Stomach (tissue), 9 donors: ENCODE data around the gene KRTAP13-1. TPM values are rescaled to one million over a fixed set of nuclear protein-coding genes. Genes with fewer than 3 reads are reported as not detected.

Source experiments
- DNase-seq, 2 donors: peaks; one replicate each; pipeline versions ENCODE4 v3.0.0 to v3.0.0-alpha.2; 2013 to 2019
- H3K27ac ChIP-seq, 5 donors: fragments of 200-600 bp in 4 of 5; sonication (generic) in 4 of 5; one replicate each; pipeline ENCODE4 v1.5.1; 2013 to 2019; ENCODE audit warnings: mild to moderate bottlenecking in 1 of 5, moderate library complexity in 1 of 5
- H3K27me3 ChIP-seq, 3 donors: fragments of 200-600 bp; sonication (generic); one replicate each; pipeline ENCODE4 v1.5.1; 2017 to 2019; ENCODE audit warnings: mixed run types in 1 of 3
- H3K36me3 ChIP-seq, 4 donors: fragments of 200-600 bp; sonication (generic); 1 replicate in 3 of 4; 2 replicates in 1 of 4; pipeline ENCODE4 v1.5.1; 2016 to 2019
- H3K4me1 ChIP-seq, 4 donors: fragments of 200-600 bp; sonication (generic); one replicate each; pipeline ENCODE4 v1.5.1; 2016 to 2019
- H3K4me3 ChIP-seq, 4 donors: fragments of 200-600 bp; sonication (generic) in 3 of 4; one replicate each; pipeline ENCODE4 v1.5.1; 2016 to 2019; ENCODE audit warnings: mild to moderate bottlenecking in 1 of 4
- H3K9me3 ChIP-seq, 4 donors: fragments of 200-600 bp; sonication (generic); one replicate each; pipeline ENCODE4 v1.5.1; 2016 to 2019
- CTCF ChIP-seq, 7 experiments: fragments of 450-650 bp in 4 of 7; fragments of 200-600 bp in 3 of 7; sonication (generic) in 3 of 7; IDR thresholded peaks; one replicate each; pipeline ENCODE4 v1.5.1; 2016 to 2019; ENCODE audit warnings: antibody characterized with exemption in 7 of 7, control low read depth in 2 of 7, mild to moderate bottlenecking in 1 of 7
- EP300 ChIP-seq: sonication (generic); formaldehyde crosslinking; IDR thresholded peaks from one replicate; pipeline ENCODE4 v1.6.1; 2017; ENCODE audit warnings: antibody characterized with exemption
- POLR2A ChIP-seq, 4 donors: fragments of 450-650 bp; IDR thresholded peaks; one replicate each; pipeline ENCODE4 v1.6.1; 2016; ENCODE audit warnings: antibody characterized with exemption in 4 of 4, control low read depth in 2 of 4, mild to moderate bottlenecking in 1 of 4, moderate library complexity in 1 of 4
- POLR2AphosphoS5 ChIP-seq, 3 donors: sonication (generic); formaldehyde crosslinking; IDR thresholded peaks; one replicate each; pipeline ENCODE4 v1.6.1; 2016; ENCODE audit warnings: antibody characterized with exemption in 3 of 3
- WGBS, 5 donors: extraction: QIAGEN DNeasy Blood & Tissue Kit in 3 of 5; methylation state at CpG; one replicate each; pipeline versions ENCODE4 v1.1.5 to v1.1.7; 2013 to 2018; 5-methylcytosine and 5-hydroxymethylcytosine counted together
- intact Hi-C: fragments of 100-400 bp; cut with DNase I; formaldehyde crosslinking; loops from one replicate; pipeline ENCODE4 v1.15.1; 2023; ENCODE audit warnings: low total_unique reads
- polyA plus RNA-seq, 3 donors: library from polyadenylated mRNA; stranded (reverse); fragments of 200-250 nt; gene quantifications; one replicate each; pipeline ENCODE4 v1.2.3, GENCODE V29; 2013
- small RNA-seq, 4 donors: library from RNA; depleted of rRNA; stranded (forward); fragments of <200 nt; gene quantifications; one replicate each; pipeline ENCODE3, GENCODE V24; 2016
- total RNA-seq, 5 donors: library from RNA; depleted of rRNA; stranded (reverse); fragments of >200 nt; gene quantifications; one replicate each; pipeline versions ENCODE4 v1.1.0 to v1.2.3, GENCODE V29; 2014 to 2016
- donor health status: healthy with polysubstance abuse.
- donor health status: Bipolar disorder and iron deficiency.
- donor health status: healthy.

Gene KRTAP13-1
- total and polyA plus RNA-seq, 8 donors, result not detected

GRCh38 chr21:30439975-30440374 lies 44.1 kb downstream of the KRTAP13-1 start, which contains the start of gene KRTAP15-1:
Gene KRTAP15-1 (plus strand): TSS chr21:30440275. CDS start chr21:30440328, 53 bp downstream.
- H3K27me3 ChIP-seq, result no peaks in the 10 kb centered on the region
- TF ChIP-seq EP300 (no peak), POLR2AphosphoS5 (IDR thresholded peaks at IDR 0.05) (no peak), POLR2A (IDR thresholded peaks at IDR 0.05) (no peak)
- H3K4me1 ChIP-seq, result no peaks in the 10 kb centered on the region
- H3K9me3 ChIP-seq, result no peaks in the 10 kb centered on the region
- H3K36me3 ChIP-seq, result no peaks in the 10 kb centered on the region
- H3K27ac ChIP-seq, result no peak within 1 kb of the TSS
- intact Hi-C loops, result no loop called here
- WGBS, 5 donors, result 87 to 93% (median 92%) methylated on average over 5 of the region's 5 CpGs
- no peak within 1 kb of the TSS for H3K4me3 ChIP-seq
- no peak for DNase-seq

- TF ChIP-seq EP300 (no peak), CTCF (IDR thresholded peaks at IDR 0.05) (no peak), POLR2A (IDR thresholded peaks at IDR 0.05) (no peak), POLR2AphosphoS5 (IDR thresholded peaks at IDR 0.05) (no peak)
- intact Hi-C loops, result no loop called here
- Histone ChIP-seq H3K9me3 (no peaks in the 10 kb centered on the region), H3K4me3 (no peak overlapping the region), H3K27ac (no peak overlapping the region), H3K4me1 (no peaks in the 10 kb centered on the region), H3K36me3 (no peaks in the 10 kb centered on the region), H3K27me3 (no peaks in the 10 kb centered on the region)
- DNase-seq, result no peak
Observed at GRCh38 chr21:30443226-30443625, 47.4 kb downstream of the KRTAP13-1 start.

- DNase-seq, result no peak
- Histone ChIP-seq H3K9me3 (no peaks in the 10 kb centered on the region), H3K4me1 (no peaks in the 10 kb centered on the region), H3K36me3 (no peaks in the 10 kb centered on the region), H3K27ac (no peak overlapping the region), H3K27me3 (no peaks in the 10 kb centered on the region), H3K4me3 (no peak overlapping the region)
- TF ChIP-seq EP300, result no peak
- no peak for TF ChIP-seq POLR2A (IDR thresholded peaks at IDR 0.05)
- TF ChIP-seq POLR2AphosphoS5 (IDR thresholded peaks at IDR 0.05), result no peak
- TF ChIP-seq CTCF (IDR thresholded peaks at IDR 0.05), result no peak
- WGBS, 5 donors, result 27 to 66% (median 47%) methylated on average over 1 of the region's 1 CpG
- intact Hi-C loops, result no loop called here
Observed at GRCh38 chr21:30444204-30444603, 48.4 kb downstream of the KRTAP13-1 start.

Small RNA genes lying within 50 kb of the gene (small RNA-seq; reads per million reads assigned to genes)
- gene KRTAP23-1, result 0 reads per million in 4 donors
- 0 reads per million in 4 donors for gene MIR4327

Other genes starting within 250 kb of the KRTAP13-1 start
- gene CLDN17, start 229.2 kb upstream of the KRTAP13-1 start, total RNA-seq, result not detected
- gene CLDN17, start 229.2 kb upstream of the KRTAP13-1 start, polyA plus RNA-seq, result under 1 TPM in 1 of 3 donors, not detected in 2; 0.40 TPM
- gene CLDN8, start 179.9 kb upstream of the KRTAP13-1 start, total RNA-seq, result 1 to 10 TPM in 1 of 5 donors, under 1 TPM in 1, not detected in 3; 0.89 to 4.1 TPM
- 1 to 10 TPM in 1 of 3 donors, not detected in 2; 2.1 TPM for gene CLDN8, start 179.9 kb upstream of the KRTAP13-1 start, polyA plus RNA-seq
- not detected for gene KRTAP24-1, start 113.1 kb upstream of the KRTAP13-1 start, total RNA-seq
- not detected for gene KRTAP24-1, start 113.1 kb upstream of the KRTAP13-1 start, polyA plus RNA-seq
- gene KRTAP25-1, start 106.5 kb upstream of the KRTAP13-1 start, total RNA-seq, result not detected
- gene KRTAP25-1, start 106.5 kb upstream of the KRTAP13-1 start, polyA plus RNA-seq, result not detected
- not detected for gene KRTAP26-1, start 75.7 kb upstream of the KRTAP13-1 start, total RNA-seq
- gene KRTAP26-1, start 75.7 kb upstream of the KRTAP13-1 start, polyA plus RNA-seq, result not detected
- not detected for gene KRTAP27-1, start 58.3 kb upstream of the KRTAP13-1 start, total RNA-seq
- not detected for gene KRTAP27-1, start 58.3 kb upstream of the KRTAP13-1 start, polyA plus RNA-seq
- gene KRTAP23-1, start 47.4 kb upstream of the KRTAP13-1 start, total RNA-seq, result not detected
- gene KRTAP23-1, start 47.4 kb upstream of the KRTAP13-1 start, polyA plus RNA-seq, result not detected
- gene KRTAP13-2, start 23.8 kb upstream of the KRTAP13-1 start, total RNA-seq, result not detected
- not detected for gene KRTAP13-2, start 23.8 kb upstream of the KRTAP13-1 start, polyA plus RNA-seq
- gene KRTAP13-3, start 29.9 kb downstream of the KRTAP13-1 start, total RNA-seq, result not detected
- gene KRTAP13-3, start 29.9 kb downstream of the KRTAP13-1 start, polyA plus RNA-seq, result not detected
- gene KRTAP13-4, start 34.2 kb downstream of the KRTAP13-1 start, total RNA-seq, result not detected
- not detected for gene KRTAP13-4, start 34.2 kb downstream of the KRTAP13-1 start, polyA plus RNA-seq
- gene KRTAP15-1, start 44.2 kb downstream of the KRTAP13-1 start, total RNA-seq, result not detected
- gene KRTAP15-1, start 44.2 kb downstream of the KRTAP13-1 start, polyA plus RNA-seq, result not detected
- not detected for gene KRTAP19-1, start 84.3 kb downstream of the KRTAP13-1 start, total RNA-seq
- gene KRTAP19-1, start 84.3 kb downstream of the KRTAP13-1 start, polyA plus RNA-seq, result not detected
- not detected for gene KRTAP19-2, start 91.4 kb downstream of the KRTAP13-1 start, total RNA-seq
- gene KRTAP19-2, start 91.4 kb downstream of the KRTAP13-1 start, polyA plus RNA-seq, result not detected
- not detected for gene KRTAP19-3, start 96.0 kb downstream of the KRTAP13-1 start, total RNA-seq
- gene KRTAP19-3, start 96.0 kb downstream of the KRTAP13-1 start, polyA plus RNA-seq, result not detected
- gene KRTAP19-4, start 101.1 kb downstream of the KRTAP13-1 start, total RNA-seq, result not detected
- gene KRTAP19-4, start 101.1 kb downstream of the KRTAP13-1 start, polyA plus RNA-seq, result not detected
- gene KRTAP19-5, start 106.1 kb downstream of the KRTAP13-1 start, total RNA-seq, result not detected
- not detected for gene KRTAP19-5, start 106.1 kb downstream of the KRTAP13-1 start, polyA plus RNA-seq
- not detected for gene KRTAP19-6, start 145.8 kb downstream of the KRTAP13-1 start, total RNA-seq
- gene KRTAP19-6, start 145.8 kb downstream of the KRTAP13-1 start, polyA plus RNA-seq, result not detected
- not detected for gene KRTAP19-7, start 165.3 kb downstream of the KRTAP13-1 start, total RNA-seq
- not detected for gene KRTAP19-7, start 165.3 kb downstream of the KRTAP13-1 start, polyA plus RNA-seq
- gene KRTAP22-2, start 194.4 kb downstream of the KRTAP13-1 start, total RNA-seq, result not detected
- gene KRTAP22-2, start 194.4 kb downstream of the KRTAP13-1 start, polyA plus RNA-seq, result not detected
- not detected for gene KRTAP6-3, start 196.4 kb downstream of the KRTAP13-1 start, total RNA-seq
- not detected for gene KRTAP6-3, start 196.4 kb downstream of the KRTAP13-1 start, polyA plus RNA-seq
- gene KRTAP6-2, start 202.9 kb downstream of the KRTAP13-1 start, total RNA-seq, result not detected
- not detected for gene KRTAP6-2, start 202.9 kb downstream of the KRTAP13-1 start, polyA plus RNA-seq
- gene KRTAP22-1, start 205.1 kb downstream of the KRTAP13-1 start, total RNA-seq, result not detected
- gene KRTAP22-1, start 205.1 kb downstream of the KRTAP13-1 start, polyA plus RNA-seq, result not detected
- gene KRTAP6-1, start 217.9 kb downstream of the KRTAP13-1 start, total RNA-seq, result not detected
- gene KRTAP6-1, start 217.9 kb downstream of the KRTAP13-1 start, polyA plus RNA-seq, result not detected
- gene KRTAP20-1, start 220.4 kb downstream of the KRTAP13-1 start, total RNA-seq, result not detected
- gene KRTAP20-1, start 220.4 kb downstream of the KRTAP13-1 start, polyA plus RNA-seq, result not detected
- gene KRTAP20-4, start 224.6 kb downstream of the KRTAP13-1 start, total RNA-seq, result not detected
- gene KRTAP20-4, start 224.6 kb downstream of the KRTAP13-1 start, polyA plus RNA-seq, result not detected
- gene KRTAP20-2, start 239.2 kb downstream of the KRTAP13-1 start, total RNA-seq, result not detected
- gene KRTAP20-2, start 239.2 kb downstream of the KRTAP13-1 start, polyA plus RNA-seq, result not detected
- not detected for gene KRTAP20-3, start 246.8 kb downstream of the KRTAP13-1 start, total RNA-seq
- gene KRTAP20-3, start 246.8 kb downstream of the KRTAP13-1 start, polyA plus RNA-seq, result not detected